Limb (tissue), 2 donors: ENCODE data around the gene LYG1.

Experiments
- DNase-seq, 2 donors: peaks; one replicate each; pipeline ENCODE4 v3.0.0-alpha.2; 2016; ENCODE audit errors: extremely low spot score in 2 of 2

Gene LYG1

GRCh38 chr2:99275882-99276281 is 25.1 kb downstream of the LYG1 start:
- no peak for DNase-seq

DNA sequence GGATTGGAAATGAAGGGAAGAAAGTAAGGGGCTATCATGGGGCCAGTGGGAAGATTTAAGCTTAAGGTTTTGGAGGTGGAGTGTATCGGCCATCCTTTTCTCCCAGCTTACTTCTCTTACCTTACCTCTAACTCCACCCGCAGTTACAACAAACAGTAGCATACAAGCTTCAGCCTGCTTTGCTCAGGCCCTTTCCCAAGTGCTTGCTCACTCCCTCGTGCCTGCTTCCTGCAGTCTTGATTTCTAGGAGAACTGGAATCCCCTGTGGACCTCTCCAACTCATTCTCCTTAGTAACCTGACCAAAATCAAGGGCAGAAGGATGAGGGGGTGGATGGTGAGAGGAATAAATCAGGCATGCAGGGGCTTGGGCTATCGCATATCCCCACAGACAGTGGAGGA is 39.8 kb downstream of the LYG1 start:
- DNase-seq, result no peak

- no peak for DNase-seq
Measured at GRCh38 chr2:99260184-99260583, 40.8 kb downstream of the LYG1 start.

DNA sequence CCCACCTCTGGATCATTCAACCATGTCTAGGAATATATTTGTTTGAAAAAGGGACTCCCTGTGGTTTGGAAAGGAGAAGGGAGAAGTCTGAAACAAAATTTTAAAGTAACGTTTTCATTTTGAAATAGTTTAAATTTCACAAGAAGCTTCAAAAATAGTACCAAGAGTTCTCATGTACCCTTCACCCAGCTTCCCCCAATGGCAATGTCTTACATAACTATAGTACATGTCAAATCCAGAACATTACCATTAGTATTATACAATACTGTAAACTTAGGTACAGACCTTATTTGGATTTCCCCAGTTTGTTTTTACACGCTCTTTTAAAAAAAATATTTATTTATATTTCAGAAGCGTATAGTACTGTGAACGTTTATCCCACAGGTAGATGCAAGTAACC is 41.5 kb downstream of the LYG1 start:
- DNase-seq, result no peak

GRCh38 chr2:99256677-99257076 is 44.3 kb downstream of the LYG1 start:
- no peak for DNase-seq

DNA sequence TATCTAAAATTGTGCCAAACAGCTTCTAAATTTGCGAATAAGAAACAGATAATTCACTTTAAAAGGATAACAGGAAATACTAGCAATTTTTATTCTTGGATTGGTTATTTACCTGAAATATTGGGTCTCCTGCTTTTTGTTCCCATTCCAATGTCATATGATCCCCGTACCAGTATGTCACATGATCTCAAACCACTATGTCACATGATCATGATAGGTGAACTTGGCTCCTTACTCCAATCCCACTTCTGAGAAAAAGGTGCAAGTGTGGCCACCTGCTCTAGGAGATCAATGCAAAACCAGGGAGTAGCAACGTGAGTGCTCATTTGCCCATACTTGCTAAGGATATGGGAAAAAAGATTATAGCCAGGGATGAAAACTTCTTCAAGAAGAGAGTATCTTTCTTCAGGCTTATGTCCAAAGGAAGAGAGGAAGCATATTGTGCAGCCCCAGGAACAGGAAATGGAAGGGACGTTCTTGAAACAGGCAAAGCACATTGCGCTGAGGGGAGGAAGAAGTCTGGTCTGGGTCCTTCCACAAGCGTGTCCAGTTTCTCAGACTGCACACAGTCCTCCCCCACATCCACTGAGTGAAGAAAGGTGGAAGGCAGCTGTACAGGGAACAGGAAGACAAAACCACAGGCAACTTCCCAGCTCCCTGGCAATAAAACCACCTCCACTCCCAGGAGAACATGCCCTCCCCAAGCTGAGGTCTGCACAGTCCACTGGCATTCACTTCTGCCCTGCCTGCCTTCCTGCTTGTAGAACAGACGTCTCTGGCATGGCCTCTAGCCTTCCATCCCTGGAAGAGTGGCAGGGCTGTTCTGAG is 45.3 kb downstream of the LYG1 start, which contains the start of gene LYG2:
TSS of gene LYG2 (minus strand) at position 176 of the 828 bp plus-strand sequence. CDS start 1,406 bp downstream, outside the sequence.
- no peak for DNase-seq

DNA sequence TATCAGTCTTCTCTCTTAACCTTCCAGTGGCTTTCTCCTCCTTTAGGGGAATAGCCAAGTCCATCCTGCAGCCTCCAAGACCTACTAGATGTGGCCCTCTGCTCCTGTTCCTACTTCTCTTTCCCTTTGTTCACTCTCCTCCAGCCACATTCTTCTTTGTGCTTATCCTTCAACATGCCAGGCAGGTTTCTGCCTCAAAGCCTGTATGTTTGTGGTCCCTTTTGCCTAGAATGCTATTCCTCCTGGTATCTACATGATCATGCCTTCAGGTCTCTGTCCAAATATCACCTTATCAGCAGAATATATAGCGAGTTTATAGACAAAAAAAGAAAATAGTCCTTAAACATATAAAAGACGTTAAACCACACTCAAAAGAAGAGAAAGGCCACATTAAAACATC is 51.0 kb downstream of the LYG1 start:
- DNase-seq, result no peak

DNA sequence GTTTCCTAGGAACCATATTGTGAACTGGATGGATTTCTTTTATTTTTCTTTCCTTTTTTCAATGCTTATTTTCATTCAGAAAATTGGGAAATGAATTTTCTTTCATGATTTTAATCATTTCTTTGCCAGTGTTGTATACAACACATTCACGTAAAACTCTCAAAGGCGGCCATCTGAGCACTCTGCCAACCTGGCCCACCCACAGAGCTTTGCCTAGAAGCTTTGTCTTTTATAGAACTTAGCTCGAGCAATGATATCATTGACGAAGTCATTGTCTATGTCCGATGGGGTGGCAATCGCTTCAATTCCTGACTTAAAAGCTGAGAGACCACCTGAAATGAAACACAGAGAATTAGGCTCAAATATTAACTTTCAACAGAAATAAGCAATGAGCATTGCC is 58.8 kb downstream of the LYG1 start:
- DNase-seq, result no peak

DNA sequence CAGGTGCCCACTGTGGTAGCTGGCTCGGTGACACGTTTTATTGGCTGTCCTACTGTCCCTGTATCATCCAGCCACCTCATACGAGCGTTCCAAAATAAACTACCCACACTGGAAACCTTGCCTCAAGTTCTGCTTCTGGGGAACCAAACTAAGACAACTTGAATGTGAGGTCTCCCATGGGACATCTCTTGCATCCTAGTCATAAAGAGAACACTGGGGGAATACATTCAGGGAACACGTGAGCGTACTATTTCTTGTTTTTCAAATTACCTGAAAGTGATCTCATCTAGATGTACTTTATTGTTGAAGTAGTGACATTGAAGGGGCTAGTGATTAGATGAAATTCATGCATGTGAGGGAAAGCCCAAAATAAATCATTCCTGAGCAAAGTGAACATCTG is 60.6 kb downstream of the LYG1 start:
- no peak for DNase-seq

GRCh38 chr2:99238599-99238998 is 62.4 kb downstream of the LYG1 start:
- DNase-seq, result no peak
